Measurements from ENCODE around the gene TMEM259. TPM values are rescaled to one million over a fixed set of nuclear protein-coding genes. Genes with fewer than 3 reads are reported as not detected.

TMEM259 gene
- total and polyA plus RNA-seq, 9 of the 15 experiments (the other 6 are each of a cell fraction or from before 2014, with no cell fraction given): 0.52 to 231 (median 63.6) TPM

- TF ChIP-seq KLF13 (tag; IDR thresholded peaks at IDR 0.05; ENCODE audit: borderline replicate concordance, low read depth): no peak
- TF ChIP-seq ZNF592 (IDR thresholded peaks at IDR 0.05): no peak
- TF ChIP-seq SRSF3 (IDR thresholded peaks at IDR 0.05; ENCODE audit: insufficient read depth, low read length): no peak
- no peak for TF ChIP-seq ZC3H8 (IDR thresholded peaks at IDR 0.05)
- TF ChIP-seq ZNF766 (CRISPR knock-in tag; conservative IDR thresholded peaks at IDR 0.05): no peak
- TF ChIP-seq ZNF41 (CRISPR knock-in tag; conservative IDR thresholded peaks at IDR 0.05): no peak
- no peak for TF ChIP-seq HDAC3 (IDR thresholded peaks at IDR 0.05; ENCODE audit: borderline replicate concordance, partially characterized antibody)
- no peak for TF ChIP-seq SRSF9 (IDR thresholded peaks at IDR 0.05; ENCODE audit: borderline replicate concordance, low read depth, low read length)
- TF ChIP-seq CEBPZ (IDR thresholded peaks at IDR 0.05; ENCODE audit: borderline replicate concordance, low read depth, low read length): no peak
- TF ChIP-seq ZNF79 (CRISPR knock-in tag; IDR thresholded peaks at IDR 0.05; ENCODE audit: low read depth): no peak
- TF ChIP-seq BCL6 (CRISPR knock-in tag; IDR thresholded peaks at IDR 0.05): no peak
- no peak for TF ChIP-seq ZNF217 (CRISPR knock-in tag; IDR thresholded peaks at IDR 0.05)
- TF ChIP-seq ZFP36 (IDR thresholded peaks at IDR 0.05; ENCODE audit: low read depth, low read length, partially characterized antibody): peak; percentile 14
- TF ChIP-seq ZFX (CRISPR knock-in tag; IDR thresholded peaks at IDR 0.05): peak; percentile 43
- no peak for TF ChIP-seq ZC3H4 (CRISPR knock-in tag; IDR thresholded peaks at IDR 0.05; ENCODE audit: borderline replicate concordance)
- TF ChIP-seq BACH1 (tag; IDR thresholded peaks at IDR 0.05): no peak
- no peak for TF ChIP-seq ETV5 (CRISPR knock-in tag; IDR thresholded peaks at IDR 0.05; ENCODE audit: low read depth)
- no peak for TF ChIP-seq ZNF232 (CRISPR knock-in tag; IDR thresholded peaks at IDR 0.05)
- no peak for TF ChIP-seq MCM7 (IDR thresholded peaks at IDR 0.05)
- TF ChIP-seq ZNF589 (CRISPR knock-in tag; IDR thresholded peaks at IDR 0.05; ENCODE audit: low read depth): no peak
- 0 out of 2 replicates have a peak, but pooled peaks have one; percentile 14 for TF ChIP-seq CBFA2T3 (IDR thresholded peaks at IDR 0.05)
- TF ChIP-seq DMBX1 (CRISPR knock-in tag; IDR thresholded peaks at IDR 0.05; ENCODE audit: borderline replicate concordance): no peak
- TF ChIP-seq NFATC3 (IDR thresholded peaks at IDR 0.05): no peak
Observed at GRCh38 chr19:1041835-1042685, 21.1 kb upstream of the TMEM259 start (continued).
